HG03460 (cell line): ENCODE data around the gene ADRA2B.

Source experiments
- ATAC-seq: cut with Tn5 transposase; IDR thresholded peaks from one replicate; pipeline ENCODE4 v1.9.1; 2021; ENCODE audit not compliant: unreplicated experiment

The ADRA2B gene

GRCh38 chr2:96119389-96119751 lies 3.0 kb upstream of the ADRA2B start:
- no peak for ATAC-seq

GRCh38 chr2:96118698-96119388 lies 2.5 kb upstream of the ADRA2B start:
- ATAC-seq, result no peak

DNA sequence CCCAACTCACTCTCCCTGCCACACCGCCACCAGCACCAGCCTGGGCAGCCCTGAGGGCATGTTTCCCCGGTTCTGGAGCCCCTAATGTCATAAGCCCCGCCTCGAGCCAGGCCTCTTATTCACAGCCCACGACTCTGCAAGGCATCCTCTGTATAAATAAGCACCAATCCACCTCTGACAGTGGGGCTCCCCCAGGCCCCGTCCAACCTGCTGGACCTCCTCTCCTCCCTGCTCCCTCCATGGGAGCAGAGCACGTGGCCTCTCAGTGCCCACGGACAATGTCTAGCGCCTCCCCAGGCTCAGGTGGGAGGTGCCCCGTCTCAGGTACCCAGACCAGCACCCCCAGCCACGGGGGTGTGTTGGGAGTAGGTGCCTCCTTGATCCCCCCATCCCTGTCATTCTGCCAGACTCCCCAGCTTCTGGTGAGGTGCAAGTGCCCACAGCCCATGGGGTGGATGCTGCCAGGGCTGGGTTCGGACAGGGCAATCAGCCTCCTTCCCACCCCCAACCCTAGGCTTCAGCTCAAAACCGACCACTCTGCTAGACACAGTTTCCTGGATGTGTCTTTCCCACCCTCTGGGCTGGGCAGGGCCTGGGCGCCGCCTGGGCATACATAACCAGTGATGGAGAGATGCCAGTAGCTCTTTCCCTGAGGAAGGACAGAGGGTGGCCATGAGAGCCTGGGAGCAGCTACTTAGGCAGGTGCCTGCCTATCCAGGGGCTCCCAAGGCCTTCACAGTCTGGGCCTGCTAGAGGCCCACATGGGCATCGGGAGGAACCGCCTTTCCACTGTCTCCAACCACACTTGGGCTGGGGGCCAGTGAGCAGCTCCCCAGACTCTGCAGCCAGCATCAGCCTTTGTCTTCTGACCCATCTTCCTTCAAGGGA lies 1.6 kb upstream of the ADRA2B start:
- no peak for ATAC-seq

DNA sequence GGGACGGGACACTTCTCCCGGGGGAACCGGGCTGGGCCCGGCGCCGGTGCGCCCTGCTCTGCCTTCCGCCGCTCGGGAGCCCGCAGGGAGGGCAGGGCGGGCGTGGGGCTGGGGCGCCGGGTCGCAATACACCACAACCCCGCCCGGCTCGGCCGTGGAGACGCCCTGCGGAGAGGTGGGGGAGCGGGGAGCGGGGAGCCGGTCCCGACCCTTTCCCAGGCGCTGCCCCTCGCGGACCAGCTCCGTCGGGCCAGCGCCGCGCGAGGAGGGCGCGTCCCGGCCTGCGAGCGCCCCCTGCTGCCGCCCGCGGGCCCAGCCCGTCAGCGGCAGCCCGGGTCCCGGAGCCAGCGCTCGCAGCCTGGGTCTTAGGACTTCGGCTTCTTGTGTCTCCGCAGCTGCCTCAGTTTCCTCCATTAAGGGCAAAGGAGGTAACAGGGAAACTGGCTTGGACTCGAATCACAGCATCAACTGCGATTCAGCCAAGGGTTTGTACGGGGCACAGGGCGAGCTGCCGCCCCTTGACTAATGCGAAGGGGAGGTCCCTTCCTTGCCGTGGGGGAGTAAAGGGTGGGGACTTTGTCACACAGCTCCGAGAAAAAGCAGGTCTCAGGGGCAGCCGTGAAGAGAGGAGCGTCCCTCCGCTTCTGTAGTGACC lies 635 bp upstream of the ADRA2B start:
- ATAC-seq, result peak; percentile 64

- no peak for ATAC-seq
These were observed 544 bp downstream of the ADRA2B start for GRCh38 chr2:96115631-96116423.

DNA sequence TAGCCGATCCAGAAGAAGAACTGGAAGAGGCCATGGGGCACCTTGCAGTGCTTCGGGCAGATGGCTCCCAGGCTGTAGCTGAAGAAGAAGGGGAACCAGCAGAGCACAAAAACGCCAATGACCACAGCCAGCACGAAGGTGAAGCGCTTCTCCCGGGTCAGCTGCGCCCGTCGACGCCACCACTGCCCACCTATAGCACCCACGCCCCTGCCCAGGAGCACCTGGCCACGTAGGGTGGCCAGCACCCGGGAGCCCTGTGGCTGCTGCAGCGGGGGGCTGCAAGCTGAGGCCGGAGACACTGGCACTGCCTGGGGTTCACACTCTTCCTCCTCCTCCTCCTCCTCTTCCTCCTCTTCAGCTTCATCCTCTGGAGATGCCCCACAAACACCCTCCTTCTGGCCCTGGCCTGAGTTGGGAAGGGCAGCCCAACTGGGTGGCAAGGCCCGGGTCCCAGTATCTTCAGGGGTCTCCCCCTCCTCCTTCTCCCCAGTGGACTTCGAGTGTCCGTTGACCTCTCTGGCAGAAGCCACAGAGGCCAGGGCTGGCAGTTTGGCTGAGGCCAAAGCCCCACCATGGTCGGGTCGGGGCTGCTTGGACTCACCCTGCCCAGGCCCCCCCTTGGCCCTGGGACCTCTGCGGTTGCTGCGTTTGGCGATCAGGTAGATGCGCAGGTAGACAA lies 1.3 kb downstream of the ADRA2B start:
- no peak for ATAC-seq

DNA sequence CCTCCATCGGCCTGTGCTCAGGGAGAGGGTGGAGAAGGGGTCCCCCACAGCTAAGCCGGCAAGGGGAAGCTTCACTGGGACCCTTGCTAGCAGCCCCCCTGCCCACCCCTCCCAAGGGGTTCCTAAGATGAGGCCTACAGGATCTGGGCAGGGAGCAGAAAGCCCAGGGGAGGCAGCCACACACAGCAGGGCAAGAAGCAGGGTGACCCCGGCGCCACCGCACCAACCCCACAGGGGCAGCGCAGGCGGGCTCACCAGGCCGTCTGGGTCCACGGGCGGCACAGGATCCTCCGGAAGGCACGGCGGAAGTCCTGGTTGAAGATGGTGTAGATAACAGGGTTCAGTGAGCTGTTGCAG lies 1.8 kb downstream of the ADRA2B start:
- ATAC-seq, result no peak

- no peak for ATAC-seq
These were observed 2.4 kb downstream of the ADRA2B start for GRCh38 chr2:96113951-96114350.

GRCh38 chr2:96113367-96113677 lies 3.0 kb downstream of the ADRA2B start:
- ATAC-seq, result no peak

GRCh38 chr2:96112501-96113366 lies 3.6 kb downstream of the ADRA2B start:
- ATAC-seq, result no peak

GRCh38 chr2:96111823-96112500 lies 4.4 kb downstream of the ADRA2B start:
- ATAC-seq, result no peak

DNA sequence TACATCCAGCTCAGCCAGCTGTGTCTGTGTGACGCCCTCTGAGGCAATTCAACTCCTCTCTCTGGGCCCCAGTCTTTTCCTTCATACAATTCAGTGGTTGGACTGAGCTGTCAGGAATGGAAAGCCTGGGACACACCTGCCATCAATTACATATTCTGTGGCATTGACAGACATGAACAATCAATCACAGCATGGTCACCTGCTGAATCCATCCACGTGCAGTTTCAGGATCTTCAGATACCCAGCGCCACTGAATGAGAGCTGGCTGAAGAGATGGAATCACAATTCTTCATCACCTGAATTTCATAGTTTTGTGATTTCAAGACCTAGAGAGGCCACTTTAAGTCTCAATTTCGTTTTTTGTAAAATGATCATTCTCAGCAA lies 5.1 kb downstream of the ADRA2B start:
- ATAC-seq, result no peak

DNA sequence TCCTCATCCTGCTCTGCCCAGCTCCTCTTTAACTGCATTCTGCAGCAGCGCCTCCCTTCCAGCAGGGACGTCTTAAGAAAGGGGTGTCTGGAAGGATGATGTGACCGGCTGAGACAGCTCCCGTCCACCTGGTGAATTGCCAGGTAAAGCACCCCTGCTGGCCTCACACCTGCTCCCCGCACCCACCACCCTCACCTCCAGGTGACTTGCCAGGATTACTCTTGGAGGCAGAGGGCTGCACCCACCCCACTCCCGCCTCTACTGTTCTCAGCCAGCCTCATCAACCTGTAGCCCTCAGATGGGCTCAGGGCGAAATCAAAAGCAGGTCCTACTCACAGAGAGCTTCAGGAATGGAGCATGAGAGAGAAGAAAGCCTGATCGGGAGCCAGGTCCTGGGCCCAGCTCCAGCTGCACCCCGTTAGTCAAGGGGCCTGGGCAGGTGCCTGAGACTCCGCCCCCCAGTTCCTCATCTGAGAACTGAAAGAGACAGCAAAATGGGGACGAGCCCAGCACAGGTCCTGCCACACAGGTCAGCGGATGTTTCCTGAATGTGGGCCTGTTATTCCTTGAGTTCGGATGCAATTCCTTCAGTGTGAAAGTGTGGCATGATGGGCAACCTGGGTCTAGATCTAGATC lies 5.6 kb downstream of the ADRA2B start:
- no peak for ATAC-seq

GRCh38 chr2:96109931-96110511 lies 6.3 kb downstream of the ADRA2B start:
- ATAC-seq, result no peak

DNA sequence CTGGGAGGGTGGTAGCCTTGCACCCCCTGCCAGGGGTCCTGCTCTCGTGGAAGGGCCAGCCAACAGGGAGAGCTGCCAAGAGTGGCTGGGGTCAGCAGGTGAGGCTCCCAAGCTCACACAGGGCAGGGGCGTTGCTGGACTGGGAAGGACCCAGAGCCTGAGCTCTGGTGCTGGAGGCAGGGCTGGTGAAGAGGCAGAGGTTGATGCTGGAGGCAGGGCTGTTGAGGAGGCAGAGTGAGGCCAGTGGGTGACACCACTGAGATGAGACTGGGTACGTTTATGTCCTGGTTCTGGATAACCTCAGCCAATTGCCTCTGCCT lies 7.0 kb downstream of the ADRA2B start:
- no peak for ATAC-seq

DNA sequence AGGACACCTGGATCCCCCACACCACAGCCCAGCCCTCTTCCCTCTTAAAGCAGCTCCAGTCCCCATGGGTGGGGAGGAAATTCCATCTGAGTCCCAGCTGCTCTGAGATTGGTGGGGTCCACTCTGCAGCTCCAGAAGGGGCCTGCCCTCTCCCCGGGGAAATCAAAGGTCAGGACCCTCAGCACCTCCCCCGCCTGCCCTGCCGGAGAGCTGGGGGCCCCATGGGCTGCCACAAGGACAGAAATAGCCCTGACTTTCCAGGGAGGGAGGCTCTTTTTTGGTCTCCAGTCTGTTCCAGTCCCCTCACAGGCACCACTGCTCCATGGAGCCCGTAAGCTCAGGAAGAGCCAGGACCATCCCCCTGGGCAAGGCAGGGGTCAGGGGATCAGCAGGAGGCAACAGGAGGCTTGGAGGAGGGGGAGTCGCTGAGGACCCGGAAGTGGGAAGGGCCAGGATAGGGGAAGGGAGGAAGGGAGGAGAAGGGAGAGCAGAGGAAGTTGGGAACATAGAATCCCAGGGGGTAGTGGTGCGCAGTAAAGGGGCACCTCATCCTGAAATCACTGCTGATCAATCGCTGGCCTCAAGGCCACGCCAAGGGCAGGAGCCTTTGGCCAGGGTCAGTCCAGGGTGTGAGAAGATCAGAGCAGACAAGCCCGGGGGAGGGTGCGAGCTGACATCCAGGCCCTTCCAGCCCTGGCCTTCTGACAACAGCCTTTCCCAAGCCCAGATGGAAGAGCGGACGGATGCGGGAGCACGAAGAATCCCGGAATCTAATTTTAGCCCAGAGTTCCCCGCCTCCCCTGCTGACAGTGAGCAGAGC lies 7.6 kb downstream of the ADRA2B start:
- ATAC-seq, result no peak

GRCh38 chr2:96108151-96108540 lies 8.2 kb downstream of the ADRA2B start:
- ATAC-seq, result no peak

GRCh38 chr2:96107708-96108065 lies 8.7 kb downstream of the ADRA2B start:
- ATAC-seq, result no peak
